NCI-H1417 treated with DMSO at 0.1 percent for 48 hours (cell line): ENCODE results near the gene SLC52A1.
"Not testable (repeated sequence)": the region's sequence is repeated elsewhere in the genome, so short reads cannot be mapped to it uniquely, and the experiment has no call there.

Source experiments
- DNase-seq: peaks from one replicate; lab custom pipeline; 2025; lab: John Stamatoyannopoulos, UW

Gene SLC52A1

GRCh38 chr17:5031365-5032082 lies 3.7 kb downstream of the SLC52A1 start:
- DNase-seq, result peak; percentile 7

GRCh38 chr17:5030168-5030567 lies 5.1 kb downstream of the SLC52A1 start:
- DNase-seq, result not testable (repeated sequence)

- DNase-seq, result no peak
Measured at GRCh38 chr17:5027916-5028315, 7.3 kb downstream of the SLC52A1 start.

GRCh38 chr17:5027299-5027698 lies 7.9 kb downstream of the SLC52A1 start:
- no peak for DNase-seq

- no peak for DNase-seq
Measured at GRCh38 chr17:5024604-5025003, 10.6 kb downstream of the SLC52A1 start.

GRCh38 chr17:5023588-5024147 lies 11.6 kb downstream of the SLC52A1 start:
- DNase-seq, result no peak

- DNase-seq, result no peak
Measured at GRCh38 chr17:5022171-5022711, 13.0 kb downstream of the SLC52A1 start.

- DNase-seq, result no peak
Measured at GRCh38 chr17:5020502-5021023, 14.7 kb downstream of the SLC52A1 start.

- DNase-seq, result no peak
Measured at GRCh38 chr17:5019475-5019956, 15.7 kb downstream of the SLC52A1 start.

- DNase-seq, result no peak
Measured at GRCh38 chr17:5014357-5014756, 20.9 kb downstream of the SLC52A1 start.

- DNase-seq, result no peak
Measured at GRCh38 chr17:5011928-5012327, 23.3 kb downstream of the SLC52A1 start.

GRCh38 chr17:5003214-5003867 lies 31.9 kb downstream of the SLC52A1 start:
- no peak for DNase-seq

- no peak for DNase-seq
Measured at GRCh38 chr17:5002121-5002788, 33.0 kb downstream of the SLC52A1 start.

GRCh38 chr17:5000237-5000639 lies 35.0 kb downstream of the SLC52A1 start:
- DNase-seq, result no peak

- DNase-seq, result no peak
Measured at GRCh38 chr17:4999430-5000093, 35.7 kb downstream of the SLC52A1 start.

- DNase-seq, result no peak
Measured at GRCh38 chr17:4998732-4999429, 36.3 kb downstream of the SLC52A1 start.

GRCh38 chr17:4998027-4998731 lies 37.0 kb downstream of the SLC52A1 start:
- DNase-seq, result no peak

GRCh38 chr17:4997302-4998026 lies 37.8 kb downstream of the SLC52A1 start, which contains the start of the genes INCA1 and KIF1C:
INCA1 (minus strand) TSS chr17:4997522; CDS start chr17:4994437, 3,085 bp downstream.
KIF1C (plus strand) TSS chr17:4997950; CDS start chr17:5000247, 2,297 bp downstream.
- no peak for DNase-seq

GRCh38 chr17:4994081-4994595 lies 41.1 kb downstream of the SLC52A1 start:
- DNase-seq, result no peak
